Activated CD4-positive, alpha-beta T cell treated with anti-CD3 and anti-CD28 coated beads for 1 hour (primary cell): ENCODE results near the gene ZFR2.

Source experiments
- DNase-seq: peaks from one replicate; pipeline ENCODE4 v3.0.0-alpha.2; 2020

Gene ZFR2

GRCh38 chr19:3785451-3785937, 83.3 kb downstream of the ZFR2 start:
- DNase-seq = no peak

GRCh38 chr19:3784607-3785450, 84.0 kb downstream of the ZFR2 start:
- DNase-seq = no peak

- no peak for DNase-seq
Measured at GRCh38 chr19:3783660-3784584, 84.9 kb downstream of the ZFR2 start.

- no peak for DNase-seq
Measured at GRCh38 chr19:3782903-3783302, 85.9 kb downstream of the ZFR2 start.

GRCh38 chr19:3782330-3782729, 86.5 kb downstream of the ZFR2 start:
- no peak for DNase-seq

GRCh38 chr19:3781603-3782002, 87.2 kb downstream of the ZFR2 start:
- DNase-seq = no peak

DNA sequence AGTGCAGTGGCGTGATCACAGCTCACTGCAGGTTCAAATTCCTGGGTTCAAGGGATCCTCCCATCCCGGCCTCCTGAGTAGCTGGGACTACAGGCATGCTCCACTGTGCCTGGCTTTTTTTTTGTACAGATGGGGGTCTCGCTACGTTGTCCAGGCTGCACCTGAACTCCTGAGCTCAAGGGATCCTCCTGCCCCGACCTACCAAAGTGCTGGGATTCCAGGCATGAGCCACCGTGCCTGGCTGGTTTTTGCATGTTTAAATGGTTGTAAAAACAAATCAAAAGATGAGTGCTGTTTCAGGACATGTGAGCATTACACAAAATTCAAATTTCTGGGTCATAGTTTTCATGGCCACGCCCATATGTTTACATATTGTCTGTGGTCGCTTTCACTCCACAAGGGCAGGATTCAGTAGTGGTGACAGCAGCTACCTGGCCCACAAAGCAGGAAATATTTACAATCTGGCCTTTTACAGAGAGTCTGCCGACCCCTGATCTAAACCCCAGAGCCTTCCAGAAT, 88.0 kb downstream of the ZFR2 start:
- no peak for DNase-seq

GRCh38 chr19:3778899-3779723, 89.7 kb downstream of the ZFR2 start:
- no peak for DNase-seq

GRCh38 chr19:3778104-3778867, 90.6 kb downstream of the ZFR2 start:
- DNase-seq = no peak

GRCh38 chr19:3776479-3777040, 92.3 kb downstream of the ZFR2 start:
- no peak for DNase-seq

GRCh38 chr19:3775831-3776230, 93.0 kb downstream of the ZFR2 start:
- DNase-seq = no peak

DNA sequence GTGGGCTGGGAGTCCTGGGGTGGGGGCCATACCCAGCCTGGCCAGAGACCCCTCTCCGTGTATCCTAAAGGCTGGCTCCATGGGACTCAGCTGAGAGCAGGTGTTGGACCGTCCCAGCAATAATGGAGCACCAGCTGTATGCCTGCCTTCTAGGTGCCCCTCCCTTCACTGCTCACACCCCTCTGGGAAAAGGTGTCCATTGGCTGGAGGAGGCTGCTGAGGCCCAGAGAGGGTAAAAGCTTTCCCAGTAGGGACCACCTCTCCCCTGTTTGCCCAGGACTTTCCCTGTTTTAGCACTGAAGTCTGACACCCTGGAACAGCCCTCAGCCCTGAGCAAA, 93.5 kb downstream of the ZFR2 start:
- no peak for DNase-seq

- DNase-seq = no peak
Measured at GRCh38 chr19:3774621-3775373, 94.0 kb downstream of the ZFR2 start.

- DNase-seq = no peak
Measured at GRCh38 chr19:3773814-3774515, 94.9 kb downstream of the ZFR2 start.

GRCh38 chr19:3771906-3772455, 96.9 kb downstream of the ZFR2 start, which contains the start of gene RAX2:
TSS of gene RAX2 (minus strand) at chr19:3772228. CDS start at chr19:3771742, 486 bp downstream.
- no peak for DNase-seq

DNA sequence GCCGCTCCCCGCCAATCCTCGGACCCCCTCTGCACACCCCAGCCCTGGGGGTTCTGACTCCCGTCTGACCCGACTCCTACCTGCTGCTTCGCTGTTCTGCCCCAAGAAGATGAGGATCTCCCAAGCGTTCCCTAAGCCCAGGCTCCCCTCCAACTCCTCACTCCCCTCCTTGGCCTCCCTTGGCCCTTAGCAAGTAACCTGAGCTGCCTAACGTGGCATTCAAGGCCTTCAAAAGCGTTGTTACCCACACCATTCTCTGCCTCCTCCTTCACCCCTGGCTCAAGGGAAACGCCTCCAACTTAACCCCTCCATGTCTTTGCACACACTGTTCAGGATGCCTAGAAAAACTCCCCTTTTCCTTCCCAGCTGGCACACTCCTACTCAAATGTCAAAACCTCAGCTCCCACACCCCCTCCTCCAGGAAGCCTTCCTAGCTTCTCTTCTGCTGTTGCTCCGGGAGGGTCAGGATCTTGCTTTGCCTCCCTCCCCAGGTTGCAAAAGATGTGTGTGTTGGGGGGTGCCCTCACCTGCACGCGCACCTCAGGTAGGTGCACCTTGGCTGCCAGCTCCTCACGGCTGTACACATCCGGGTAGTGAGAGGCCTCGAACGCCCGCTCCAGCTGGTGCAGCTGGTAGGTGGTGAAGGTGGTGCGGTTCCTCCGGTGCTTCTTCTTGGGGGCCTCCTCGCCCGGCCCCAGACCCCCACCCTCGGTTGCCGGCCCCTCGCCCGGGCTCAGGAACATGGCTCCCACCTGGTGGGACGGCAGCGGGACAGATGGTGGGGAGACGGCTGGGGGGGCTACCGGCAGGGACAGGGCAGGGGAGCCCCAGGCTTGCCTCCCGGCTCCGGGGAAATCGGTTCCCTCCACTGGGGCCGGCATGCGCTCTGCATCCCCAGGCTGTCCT, 97.6 kb downstream of the ZFR2 start:
- DNase-seq = no peak

GRCh38 chr19:3770136-3770999, 98.5 kb downstream of the ZFR2 start:
- DNase-seq = no peak

GRCh38 chr19:3769494-3769893, 99.3 kb downstream of the ZFR2 start:
- no peak for DNase-seq
